ENCODE results near the gene S100A1.

DNA sequence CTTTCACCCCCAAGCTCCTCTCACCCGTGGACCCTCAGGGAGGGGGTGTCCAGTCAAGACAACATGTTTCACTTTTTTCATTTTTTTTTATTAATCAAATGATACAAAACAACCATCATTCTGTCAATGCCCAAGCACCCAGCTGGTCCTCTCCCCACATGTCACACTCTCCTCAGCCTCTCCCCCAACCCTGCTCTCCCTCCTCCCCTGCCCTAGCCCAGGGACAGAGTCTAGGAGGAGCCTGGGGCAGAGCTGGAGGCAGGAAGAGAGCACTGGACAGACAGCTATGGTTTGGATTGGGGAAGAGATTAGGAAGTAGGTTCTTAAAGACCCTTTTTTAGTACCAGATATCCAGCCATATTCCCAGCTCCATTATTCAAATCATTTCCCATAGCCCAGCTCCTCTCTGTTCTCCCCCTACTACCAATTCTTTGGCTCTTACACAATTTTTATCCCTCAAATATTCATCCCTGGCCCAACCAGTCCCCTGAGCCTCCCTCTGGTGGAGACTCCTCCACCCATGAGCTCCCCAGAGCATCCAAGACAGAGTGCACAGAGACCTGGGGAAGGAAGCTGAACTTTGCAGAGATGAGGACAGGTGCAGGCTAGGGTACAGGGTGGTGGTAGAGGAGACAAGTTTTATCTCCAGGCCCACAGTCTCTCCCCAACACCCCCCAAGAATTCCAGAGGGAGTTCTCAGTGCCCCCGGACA, 13.9 kb upstream of the S100A1 start:
- TF ChIP-seq POLR2AphosphoS5 (IDR thresholded peaks at IDR 0.05) (no peak), POLR2A (IDR thresholded peaks at IDR 0.05) (no peak)
- TF ChIP-seq, protein P1, sequence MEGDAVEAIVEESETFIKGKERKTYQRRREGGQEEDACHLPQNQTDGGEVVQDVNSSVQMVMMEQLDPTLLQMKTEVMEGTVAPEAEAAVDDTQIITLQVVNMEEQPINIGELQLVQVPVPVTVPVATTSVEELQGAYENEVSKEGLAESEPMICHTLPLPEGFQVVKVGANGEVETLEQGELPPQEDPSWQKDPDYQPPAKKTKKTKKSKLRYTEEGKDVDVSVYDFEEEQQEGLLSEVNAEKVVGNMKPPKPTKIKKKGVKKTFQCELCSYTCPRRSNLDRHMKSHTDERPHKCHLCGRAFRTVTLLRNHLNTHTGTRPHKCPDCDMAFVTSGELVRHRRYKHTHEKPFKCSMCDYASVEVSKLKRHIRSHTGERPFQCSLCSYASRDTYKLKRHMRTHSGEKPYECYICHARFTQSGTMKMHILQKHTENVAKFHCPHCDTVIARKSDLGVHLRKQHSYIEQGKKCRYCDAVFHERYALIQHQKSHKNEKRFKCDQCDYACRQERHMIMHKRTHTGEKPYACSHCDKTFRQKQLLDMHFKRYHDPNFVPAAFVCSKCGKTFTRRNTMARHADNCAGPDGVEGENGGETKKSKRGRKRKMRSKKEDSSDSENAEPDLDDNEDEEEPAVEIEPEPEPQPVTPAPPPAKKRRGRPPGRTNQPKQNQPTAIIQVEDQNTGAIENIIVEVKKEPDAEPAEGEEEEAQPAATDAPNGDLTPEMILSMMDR (IDR thresholded peaks at IDR 0.05): no peak
